ENCODE results near the gene CLMP. TPM values are rescaled to one million over a fixed set of nuclear protein-coding genes. Genes with fewer than 3 reads are reported as not detected.

Gene CLMP
- total and polyA plus RNA-seq, 9 of the 15 experiments (the other 6 are each of a cell fraction or from before 2014, with no cell fraction given), result 0.02 to 0.15 (median 0.03) TPM; not detected in 6

DNA sequence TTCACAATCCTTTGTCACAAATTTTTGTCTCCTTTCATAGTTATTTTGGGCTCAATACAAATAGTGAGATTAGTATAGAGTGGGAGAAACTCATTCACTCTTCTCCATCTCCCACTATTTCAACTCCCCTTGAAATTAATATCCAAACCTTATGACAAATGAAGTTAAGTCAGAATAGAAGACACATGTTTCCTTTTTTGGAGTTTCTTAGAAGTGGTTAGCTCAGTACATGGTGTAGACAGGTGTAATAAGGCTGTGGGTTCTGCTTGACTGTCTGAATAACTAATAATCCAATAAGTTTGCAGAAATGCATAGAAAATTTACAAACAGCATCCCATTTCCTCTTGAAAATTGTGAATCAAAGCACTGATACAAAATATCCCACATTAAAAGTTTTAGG is 122.3 kb downstream of the CLMP start:
- intact Hi-C loops (cut with micrococcal nuclease), result no loop called here
- peaks cover 13% of the 10 kb centered on the region; the same call in 1 of the 2 replicates for H4K20me1 ChIP-seq (replicated peaks; ENCODE audit: control insufficient read depth, insufficient read depth, low read length)
- ChIA-PET CTCF (ENCODE audit: low intra/inter-chr PET ratio) (no interaction called here), POLR2A (interaction anchor here (1.1 to 2.9 kb wide), 3 partner anchors 10 to 19 kb away, joined by 3 to 20 read pairs (median 4); partner anchors contain the start of gene HSPA8)
- no peak overlapping the region for H3K27ac ChIP-seq (ENCODE audit: extremely low read depth, low read depth, low read length)
- H3K4me1 ChIP-seq (replicated peaks in 1 of 2; ENCODE audit: control insufficient read depth in 2 of 2, insufficient read depth in 2 of 2, low read length in 2 of 2), result peaks cover 10 to 17% of the 10 kb centered on the region in 2 experiments
- no peaks in the 10 kb centered on the region for H3K27me3 ChIP-seq (ENCODE audit: control insufficient read depth in 2 of 2, insufficient read depth in 2 of 2, low read length in 2 of 2)
- TF ChIP-seq SRSF3 (IDR thresholded peaks at IDR 0.05; ENCODE audit: insufficient read depth, low read length), result no peak
- TF ChIP-seq CBX3 (IDR thresholded peaks at IDR 0.05; ENCODE audit: borderline replicate concordance in 1 of 2, low read length in 2 of 2), result no peak
- TF ChIP-seq, protein P1, sequence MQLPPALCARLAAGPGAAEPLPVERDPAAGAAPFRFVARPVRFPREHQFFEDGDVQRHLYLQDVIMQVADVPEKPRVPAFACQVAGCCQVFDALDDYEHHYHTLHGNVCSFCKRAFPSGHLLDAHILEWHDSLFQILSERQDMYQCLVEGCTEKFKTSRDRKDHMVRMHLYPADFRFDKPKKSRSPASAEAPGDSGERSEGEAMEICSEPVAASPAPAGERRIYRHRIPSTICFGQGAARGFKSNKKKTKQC (CRISPR knock-in tag; IDR thresholded peaks at IDR 0.05), result no peak
- no peak for TF ChIP-seq NFYB (IDR thresholded peaks at IDR 0.05; ENCODE audit: extremely low read depth, insufficient read length)
- TF ChIP-seq HDAC6 (IDR thresholded peaks at IDR 0.05; ENCODE audit: low read depth, low read length), result no peak
- no peak for TF ChIP-seq SIX5 (IDR thresholded peaks at IDR 0.05; ENCODE audit: borderline replicate concordance in 1 of 2, insufficient read depth in 1 of 2, low read depth in 1 of 2, low read length in 2 of 2)
- TF ChIP-seq KLF16 (IDR thresholded peaks at IDR 0.05), result no peak
- TF ChIP-seq, protein P2, sequence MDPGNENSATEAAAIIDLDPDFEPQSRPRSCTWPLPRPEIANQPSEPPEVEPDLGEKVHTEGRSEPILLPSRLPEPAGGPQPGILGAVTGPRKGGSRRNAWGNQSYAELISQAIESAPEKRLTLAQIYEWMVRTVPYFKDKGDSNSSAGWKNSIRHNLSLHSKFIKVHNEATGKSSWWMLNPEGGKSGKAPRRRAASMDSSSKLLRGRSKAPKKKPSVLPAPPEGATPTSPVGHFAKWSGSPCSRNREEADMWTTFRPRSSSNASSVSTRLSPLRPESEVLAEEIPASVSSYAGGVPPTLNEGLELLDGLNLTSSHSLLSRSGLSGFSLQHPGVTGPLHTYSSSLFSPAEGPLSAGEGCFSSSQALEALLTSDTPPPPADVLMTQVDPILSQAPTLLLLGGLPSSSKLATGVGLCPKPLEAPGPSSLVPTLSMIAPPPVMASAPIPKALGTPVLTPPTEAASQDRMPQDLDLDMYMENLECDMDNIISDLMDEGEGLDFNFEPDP (CRISPR knock-in tag; IDR thresholded peaks at IDR 0.05), result no peak
- no peak for TF ChIP-seq NR2C2 (CRISPR knock-in tag; IDR thresholded peaks at IDR 0.05)
- no peak for TF ChIP-seq NR2C2 (tag; IDR thresholded peaks at IDR 0.05)
- no peak for TF ChIP-seq DPF2 (IDR thresholded peaks at IDR 0.05)
- no peak for TF ChIP-seq ZKSCAN8 (CRISPR knock-in tag; IDR thresholded peaks at IDR 0.05)
- no peak for TF ChIP-seq ELF4 (CRISPR knock-in tag; IDR thresholded peaks at IDR 0.05)
- TF ChIP-seq TAL1 (IDR thresholded peaks at IDR 0.05), result no peak
- TF ChIP-seq HDAC1 (IDR thresholded peaks at IDR 0.05), result no peak
- TF ChIP-seq, protein P3, sequence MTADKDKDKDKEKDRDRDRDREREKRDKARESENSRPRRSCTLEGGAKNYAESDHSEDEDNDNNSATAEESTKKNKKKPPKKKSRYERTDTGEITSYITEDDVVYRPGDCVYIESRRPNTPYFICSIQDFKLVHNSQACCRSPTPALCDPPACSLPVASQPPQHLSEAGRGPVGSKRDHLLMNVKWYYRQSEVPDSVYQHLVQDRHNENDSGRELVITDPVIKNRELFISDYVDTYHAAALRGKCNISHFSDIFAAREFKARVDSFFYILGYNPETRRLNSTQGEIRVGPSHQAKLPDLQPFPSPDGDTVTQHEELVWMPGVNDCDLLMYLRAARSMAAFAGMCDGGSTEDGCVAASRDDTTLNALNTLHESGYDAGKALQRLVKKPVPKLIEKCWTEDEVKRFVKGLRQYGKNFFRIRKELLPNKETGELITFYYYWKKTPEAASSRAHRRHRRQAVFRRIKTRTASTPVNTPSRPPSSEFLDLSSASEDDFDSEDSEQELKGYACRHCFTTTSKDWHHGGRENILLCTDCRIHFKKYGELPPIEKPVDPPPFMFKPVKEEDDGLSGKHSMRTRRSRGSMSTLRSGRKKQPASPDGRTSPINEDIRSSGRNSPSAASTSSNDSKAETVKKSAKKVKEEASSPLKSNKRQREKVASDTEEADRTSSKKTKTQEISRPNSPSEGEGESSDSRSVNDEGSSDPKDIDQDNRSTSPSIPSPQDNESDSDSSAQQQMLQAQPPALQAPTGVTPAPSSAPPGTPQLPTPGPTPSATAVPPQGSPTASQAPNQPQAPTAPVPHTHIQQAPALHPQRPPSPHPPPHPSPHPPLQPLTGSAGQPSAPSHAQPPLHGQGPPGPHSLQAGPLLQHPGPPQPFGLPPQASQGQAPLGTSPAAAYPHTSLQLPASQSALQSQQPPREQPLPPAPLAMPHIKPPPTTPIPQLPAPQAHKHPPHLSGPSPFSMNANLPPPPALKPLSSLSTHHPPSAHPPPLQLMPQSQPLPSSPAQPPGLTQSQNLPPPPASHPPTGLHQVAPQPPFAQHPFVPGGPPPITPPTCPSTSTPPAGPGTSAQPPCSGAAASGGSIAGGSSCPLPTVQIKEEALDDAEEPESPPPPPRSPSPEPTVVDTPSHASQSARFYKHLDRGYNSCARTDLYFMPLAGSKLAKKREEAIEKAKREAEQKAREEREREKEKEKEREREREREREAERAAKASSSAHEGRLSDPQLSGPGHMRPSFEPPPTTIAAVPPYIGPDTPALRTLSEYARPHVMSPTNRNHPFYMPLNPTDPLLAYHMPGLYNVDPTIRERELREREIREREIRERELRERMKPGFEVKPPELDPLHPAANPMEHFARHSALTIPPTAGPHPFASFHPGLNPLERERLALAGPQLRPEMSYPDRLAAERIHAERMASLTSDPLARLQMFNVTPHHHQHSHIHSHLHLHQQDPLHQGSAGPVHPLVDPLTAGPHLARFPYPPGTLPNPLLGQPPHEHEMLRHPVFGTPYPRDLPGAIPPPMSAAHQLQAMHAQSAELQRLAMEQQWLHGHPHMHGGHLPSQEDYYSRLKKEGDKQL (CRISPR knock-in tag; IDR thresholded peaks at IDR 0.05; ENCODE audit: borderline replicate concordance), result no peak
- TF ChIP-seq RBFOX2 (IDR thresholded peaks at IDR 0.05; ENCODE audit: low read depth, low read length), result no peak
- H3K4me3 ChIP-seq, result no peak overlapping the region
- H3K9me3 ChIP-seq (replicated peaks; ENCODE audit: control insufficient read depth, insufficient read depth, low read depth, low read length), result no peaks in the 10 kb centered on the region
- ATAC-seq (no peak), DNase-seq (ENCODE audit: extremely low read depth in 1 of 4, low spot score in 3 of 4) (no peak), FAIRE-seq (no peak)
- no peak overlapping the region for H3K4me2 ChIP-seq (ENCODE audit: insufficient read depth, low read length)
- no peaks in the 10 kb centered on the region for H3K36me3 ChIP-seq (ENCODE audit: control insufficient read depth, insufficient read depth, low read length)
- no TSS peak for BruUV-seq (replicated peaks)
- H2AFZ ChIP-seq (ENCODE audit: low read depth, low read length), result no peak overlapping the region
- H3K79me2 ChIP-seq (ENCODE audit: control insufficient read depth, insufficient read depth, low read length), result no peaks in the 10 kb centered on the region
- in situ Hi-C loops (cut with MboI), result no loop called here
- H3K9ac ChIP-seq (ENCODE audit: insufficient read depth in 1 of 2, low read depth in 2 of 2, low read length in 2 of 2), result no peak overlapping the region
- no peaks in the 10 kb centered on the region for H3K9me1 ChIP-seq (ENCODE audit: control insufficient read depth, insufficient read depth, low read length)

Measured in K562 (cell line).